Measurements from ENCODE around the gene STX5.

- TF ChIP-seq CTCF (conservative IDR thresholded peaks at IDR 0.05; ENCODE audit: low read length) (peak; percentile 78), EZH2phosphoT487 (IDR thresholded peaks at IDR 0.05; ENCODE audit: borderline replicate concordance, low read depth, low read length) (no peak)
Measured at GRCh38 chr11:62880803-62881578, 49.1 kb upstream of the STX5 start, which contains the start of gene SLC3A2.

All from OCI-LY7 (cell line).